Testis (tissue), 2 donors: ENCODE data around the gene MYO5B.

Experiments
- CTCF ChIP-seq, 3 experiments: fragments of 450-650 bp in 2 of 3; fragments of 200-600 bp in 1 of 3; sonication (generic) in 1 of 3; IDR thresholded peaks; one replicate each; pipeline ENCODE4 v1.5.1; 2016 to 2019; ENCODE audit warnings: antibody characterized with exemption in 3 of 3, mild to moderate bottlenecking in 2 of 3, moderate library complexity in 1 of 3
- POLR2A ChIP-seq: fragments of 450-650 bp; IDR thresholded peaks from one replicate; pipeline ENCODE4 v1.6.1; 2017; ENCODE audit warnings: antibody characterized with exemption, mild to moderate bottlenecking, moderate library complexity

GRCh38 chr18:50143886-50144285 lies 51.1 kb downstream of the MYO5B start:
- no peak for TF ChIP-seq CTCF (IDR thresholded peaks at IDR 0.05)
- TF ChIP-seq POLR2A = no peak
